ENCODE measurements around the gene MUSK. TPM values are rescaled to one million over a fixed set of nuclear protein-coding genes. Genes with fewer than 3 reads are reported as not detected.

Gene MUSK
- polyA plus RNA-seq, 1 experiment, result 0.58 TPM

- no peaks in the 10 kb centered on the region for H3K27me3 ChIP-seq (ENCODE audit: control insufficient read depth, insufficient read depth, low read length)
- H3K9me3 ChIP-seq (ENCODE audit: control insufficient read depth, insufficient read depth, low read length), result no peaks in the 10 kb centered on the region
- no peak overlapping the region for H3K4me3 ChIP-seq (ENCODE audit: low read depth, low read length)
- peak; percentile 83 for DNase-seq (ENCODE audit: low read depth, low spot score)
- H3K27ac ChIP-seq (ENCODE audit: low read depth, low read length), result peak overlapping the region; percentile 81
- POLR2A ChIA-PET, result interaction anchor here (1.0 kb wide), 1 partner anchor 105 kb away, joined by 4 read pairs; no protein-coding TSS in a partner anchor
- TF ChIP-seq CTCF (IDR thresholded peaks at IDR 0.05; ENCODE audit: low read depth, low read length), result no peak
- CTCF ChIA-PET, result no interaction called here
Measured at GRCh38 chr9:110752766-110753165, 84.2 kb downstream of the MUSK start.

GRCh38 chr9:110753731-110754231 lies 85.2 kb downstream of the MUSK start:
- H3K4me3 ChIP-seq (ENCODE audit: low read depth, low read length), result no peak overlapping the region
- no peak for DNase-seq (ENCODE audit: low read depth, low spot score)
- peak overlapping the region; percentile 81 for H3K27ac ChIP-seq (ENCODE audit: low read depth, low read length)
- ChIA-PET POLR2A (interaction anchor here (1.0 to 1.7 kb wide), 3 partner anchors 8 to 106 kb away, joined by 3 to 6 read pairs (median 4); no protein-coding TSS in a partner anchor), CTCF (no interaction called here)
- no peak for TF ChIP-seq CTCF (IDR thresholded peaks at IDR 0.05; ENCODE audit: low read depth, low read length)
- H3K27me3 ChIP-seq (ENCODE audit: control insufficient read depth, insufficient read depth, low read length), result no peaks in the 10 kb centered on the region
- no peaks in the 10 kb centered on the region for H3K9me3 ChIP-seq (ENCODE audit: control insufficient read depth, insufficient read depth, low read length)

GRCh38 chr9:110755179-110755578 lies 86.6 kb downstream of the MUSK start:
- DNase-seq (ENCODE audit: low read depth, low spot score), result no peak
- CTCF ChIA-PET, result no interaction called here
- Histone ChIP-seq H3K9me3 (ENCODE audit: control insufficient read depth, insufficient read depth, low read length) (no peaks in the 10 kb centered on the region), H3K27ac (ENCODE audit: low read depth, low read length) (no peak overlapping the region), H3K27me3 (ENCODE audit: control insufficient read depth, insufficient read depth, low read length) (no peaks in the 10 kb centered on the region), H3K4me3 (ENCODE audit: low read depth, low read length) (no peak overlapping the region)
- TF ChIP-seq CTCF (IDR thresholded peaks at IDR 0.05; ENCODE audit: low read depth, low read length), result no peak
- POLR2A ChIA-PET, result no interaction called here

- DNase-seq (ENCODE audit: low read depth, low spot score), result no peak
- Histone ChIP-seq H3K9me3 (ENCODE audit: control insufficient read depth, insufficient read depth, low read length) (no peaks in the 10 kb centered on the region; the same call in 1 of the 2 replicates), H3K27me3 (ENCODE audit: control insufficient read depth, insufficient read depth, low read length) (no peaks in the 10 kb centered on the region), H3K4me3 (ENCODE audit: low read depth, low read length) (no peak overlapping the region), H3K27ac (ENCODE audit: low read depth, low read length) (no peak overlapping the region)
- TF ChIP-seq CTCF (IDR thresholded peaks at IDR 0.05; ENCODE audit: low read depth, low read length), result no peak
- POLR2A ChIA-PET, result no interaction called here
- CTCF ChIA-PET, result no interaction called here
Measured at GRCh38 chr9:110758201-110758600, 89.6 kb downstream of the MUSK start.

GRCh38 chr9:110762783-110763182 lies 94.2 kb downstream of the MUSK start:
- no peak for DNase-seq (ENCODE audit: low read depth, low spot score)
- ChIA-PET POLR2A (no interaction called here), CTCF (no interaction called here)
- Histone ChIP-seq H3K4me3 (ENCODE audit: low read depth, low read length) (no peak overlapping the region), H3K27me3 (ENCODE audit: control insufficient read depth, insufficient read depth, low read length) (no peaks in the 10 kb centered on the region), H3K9me3 (ENCODE audit: control insufficient read depth, insufficient read depth, low read length) (no peaks in the 10 kb centered on the region; the same call in 1 of the 2 replicates), H3K27ac (ENCODE audit: low read depth, low read length) (no peak overlapping the region)
- no peak for TF ChIP-seq CTCF (IDR thresholded peaks at IDR 0.05; ENCODE audit: low read depth, low read length)
